ENCODE results near the gene PGBD1.

- no peak for TF ChIP-seq CTCF (IDR thresholded peaks at IDR 0.05)
- no peak for TF ChIP-seq EZH2 (IDR thresholded peaks at IDR 0.05)
Measured at GRCh38 chr6:28326371-28326948, 45.1 kb downstream of the PGBD1 start.

Data from neural progenitor cell (in vitro differentiated cells).